ENCODE measurements around the gene PDE6H. TPM values are rescaled to one million over a fixed set of nuclear protein-coding genes. Genes with fewer than 3 reads are reported as not detected.

PDE6H gene
- total RNA-seq, 1 experiment from 2014 or later = not detected

- Histone ChIP-seq H3K27ac (ENCODE audit: low read depth, low read length, poor library complexity, severe bottlenecking) (no peak overlapping the region), H3K4me3 (ENCODE audit: low read depth, low read length, poor library complexity, severe bottlenecking) (no peak overlapping the region), H3K36me3 (ENCODE audit: insufficient read depth, low read length, poor library complexity, severe bottlenecking) (no peaks in the 10 kb centered on the region), H3K9me3 (ENCODE audit: low read depth, low read length, poor library complexity, severe bottlenecking) (no peaks in the 10 kb centered on the region), H3K27me3 (replicated peaks; ENCODE audit: insufficient read depth, low read depth, low read length, poor library complexity) (no peaks in the 10 kb centered on the region), H3K4me1 (ENCODE audit: insufficient read depth, low read length, poor library complexity, severe bottlenecking) (no peaks in the 10 kb centered on the region)
- no TSS peak for BruUV-seq (replicated peaks)
- ChIA-PET POLR2A (ENCODE audit: low non-redundant PET) (no interaction called here), CTCF (no interaction called here)
- TF ChIP-seq CTCF (conservative IDR thresholded peaks at IDR 0.05; ENCODE audit: low read depth, low read length) (no peak), EZH2 (IDR thresholded peaks at IDR 0.05; ENCODE audit: borderline replicate concordance, low read depth, low read length, poor library complexity, severe bottlenecking) (no peak)
- no peak for DNase-seq (ENCODE audit: low spot score)
- intact Hi-C loops (cut with micrococcal nuclease; ENCODE audit: unreplicated experiment) = no loop called here
These were observed 6.6 kb downstream of the PDE6H start for GRCh38 chr12:14979468-14979867.

DNA sequence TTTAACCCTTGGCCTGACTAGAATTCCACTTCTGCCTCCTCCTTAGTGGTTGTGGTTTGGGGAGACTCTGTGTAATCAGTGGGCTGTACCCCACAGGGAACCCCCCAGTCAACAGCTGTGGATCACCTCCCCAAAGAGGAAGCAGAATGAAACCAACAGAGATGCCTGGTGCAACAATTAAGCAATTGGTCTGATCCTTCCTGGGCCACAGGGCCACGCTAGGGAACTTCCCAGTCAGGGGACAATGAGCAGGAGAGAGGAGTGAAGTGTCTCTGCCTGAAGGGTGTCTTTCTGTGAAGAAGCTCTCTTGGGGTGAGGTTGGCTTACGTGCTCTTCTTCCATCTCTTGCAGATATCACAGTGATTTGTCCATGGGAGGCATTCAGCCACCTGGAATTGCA is 8.2 kb downstream of the PDE6H start:
- Histone ChIP-seq H3K27me3 (replicated peaks; ENCODE audit: insufficient read depth, low read depth, low read length, poor library complexity) (no peaks in the 10 kb centered on the region), H3K27ac (ENCODE audit: low read depth, low read length, poor library complexity, severe bottlenecking) (no peak overlapping the region), H3K4me3 (ENCODE audit: low read depth, low read length, poor library complexity, severe bottlenecking) (no peak overlapping the region), H3K36me3 (ENCODE audit: insufficient read depth, low read length, poor library complexity, severe bottlenecking) (no peaks in the 10 kb centered on the region), H3K4me1 (ENCODE audit: insufficient read depth, low read length, poor library complexity, severe bottlenecking) (no peaks in the 10 kb centered on the region), H3K9me3 (ENCODE audit: low read depth, low read length, poor library complexity, severe bottlenecking) (no peaks in the 10 kb centered on the region)
- intact Hi-C loops (cut with micrococcal nuclease; ENCODE audit: unreplicated experiment) = no loop called here
- CTCF ChIA-PET = no interaction called here
- POLR2A ChIA-PET (ENCODE audit: low non-redundant PET) = no interaction called here
- TF ChIP-seq CTCF (conservative IDR thresholded peaks at IDR 0.05; ENCODE audit: low read depth, low read length) (no peak), EZH2 (IDR thresholded peaks at IDR 0.05; ENCODE audit: borderline replicate concordance, low read depth, low read length, poor library complexity, severe bottlenecking) (no peak)
- DNase-seq (ENCODE audit: low spot score) = no peak
- BruUV-seq (replicated peaks) = no TSS peak

DNA sequence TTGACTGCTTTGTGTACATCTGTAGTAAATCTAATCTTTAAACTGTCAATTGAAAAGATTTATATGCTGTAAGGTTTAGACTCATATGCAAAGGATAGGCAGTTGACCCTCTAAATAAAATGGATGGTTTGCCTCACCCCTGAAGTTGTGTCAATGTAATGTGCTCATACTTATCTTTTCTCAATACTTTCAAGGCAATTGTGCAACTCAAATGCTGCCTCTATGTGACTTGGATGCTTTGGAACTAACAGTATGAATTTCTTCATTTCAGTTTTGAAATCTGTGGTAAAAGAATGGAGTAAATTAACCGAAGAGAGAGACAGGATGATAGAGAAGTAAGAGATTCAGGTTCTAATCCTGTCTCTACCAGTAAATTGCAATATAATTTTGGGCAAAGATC is 9.7 kb downstream of the PDE6H start:
- H3K36me3 ChIP-seq (ENCODE audit: insufficient read depth, low read length, poor library complexity, severe bottlenecking) = no peaks in the 10 kb centered on the region
- intact Hi-C loops (cut with micrococcal nuclease; ENCODE audit: unreplicated experiment) = no loop called here
- CTCF ChIA-PET = interaction anchor here (1.1 kb wide), 1 partner anchor 13 kb away, joined by 12 read pairs; no protein-coding TSS in a partner anchor
- H3K4me1 ChIP-seq (ENCODE audit: insufficient read depth, low read length, poor library complexity, severe bottlenecking) = no peaks in the 10 kb centered on the region
- H3K4me3 ChIP-seq (ENCODE audit: low read depth, low read length, poor library complexity, severe bottlenecking) = no peak overlapping the region
- no peak for DNase-seq (ENCODE audit: low spot score)
- POLR2A ChIA-PET (ENCODE audit: low non-redundant PET) = no interaction called here
- H3K27ac ChIP-seq (ENCODE audit: low read depth, low read length, poor library complexity, severe bottlenecking) = no peak overlapping the region
- BruUV-seq (replicated peaks) = no TSS peak
- TF ChIP-seq EZH2 (IDR thresholded peaks at IDR 0.05; ENCODE audit: borderline replicate concordance, low read depth, low read length, poor library complexity, severe bottlenecking) (no peak), CTCF (conservative IDR thresholded peaks at IDR 0.05; ENCODE audit: low read depth, low read length) (no peak)
- H3K27me3 ChIP-seq (replicated peaks; ENCODE audit: insufficient read depth, low read depth, low read length, poor library complexity) = no peaks in the 10 kb centered on the region
- H3K9me3 ChIP-seq (ENCODE audit: low read depth, low read length, poor library complexity, severe bottlenecking) = no peaks in the 10 kb centered on the region

Measured in A673 (cell line).